Lower lobe of right lung (tissue), 2 donors: ENCODE data around the gene PRKAR1B. TPM values are rescaled to one million over a fixed set of nuclear protein-coding genes. Genes with fewer than 3 reads are reported as not detected.

Experiments used
- ATAC-seq, 2 donors: fragments of 200-7000 bp; cut with Tn5 transposase; one replicate each; pipeline ENCODE4 v1.9.1; 2020 to 2022; ENCODE audit warnings: mild to moderate bottlenecking in 2 of 2, moderate library complexity in 2 of 2
- DNase-seq: peaks from one replicate; pipeline ENCODE4 v3.0.0-alpha.2; 2020
- H3K27ac ChIP-seq: fragments of 200-600 bp; one replicate; pipeline ENCODE4 v1.8.0; 2022
- H3K27me3 ChIP-seq: fragments of 200-600 bp; one replicate; pipeline ENCODE4 v1.8.0; 2022; ENCODE audit warnings: low read depth
- H3K36me3 ChIP-seq: fragments of 200-600 bp; one replicate; pipeline ENCODE4 v1.8.0; 2022; ENCODE audit warnings: mild to moderate bottlenecking
- H3K4me1 ChIP-seq: fragments of 200-600 bp; one replicate; pipeline ENCODE4 v1.8.0; 2022
- H3K4me3 ChIP-seq: fragments of 200-600 bp; one replicate; pipeline ENCODE4 v1.8.0; 2022; ENCODE audit warnings: mild to moderate bottlenecking
- H3K9me3 ChIP-seq: fragments of 200-600 bp; one replicate; pipeline ENCODE4 v1.8.0; 2022
- intact Hi-C: fragments of 100-400 bp; cut with DNase I; formaldehyde crosslinking; loops from one replicate; pipeline ENCODE4 v1.11.0; 2022
- total RNA-seq: library from RNA; stranded (reverse); fragmentation: NEBNext Ultra II Directional; extraction: Animal tissue kit (Norgen Biotek cat#: 25700); gene quantifications from one replicate; pipeline ENCODE4 v1.2.1, GENCODE V29; 2021
- TF ChIP-seq, protein P1 (sequence below): fragments of 200-600 bp; IDR thresholded peaks from one replicate; pipeline ENCODE4 v1.8.0; 2022; ENCODE audit warnings: antibody characterized with exemption, mild to moderate bottlenecking
- donor health status: DM: no; HTN: yes; CAD: no; lungs with severe emphysema.

The PRKAR1B gene
- total RNA-seq, 1 donor from 2014 or later, result 16.8 TPM

DNA sequence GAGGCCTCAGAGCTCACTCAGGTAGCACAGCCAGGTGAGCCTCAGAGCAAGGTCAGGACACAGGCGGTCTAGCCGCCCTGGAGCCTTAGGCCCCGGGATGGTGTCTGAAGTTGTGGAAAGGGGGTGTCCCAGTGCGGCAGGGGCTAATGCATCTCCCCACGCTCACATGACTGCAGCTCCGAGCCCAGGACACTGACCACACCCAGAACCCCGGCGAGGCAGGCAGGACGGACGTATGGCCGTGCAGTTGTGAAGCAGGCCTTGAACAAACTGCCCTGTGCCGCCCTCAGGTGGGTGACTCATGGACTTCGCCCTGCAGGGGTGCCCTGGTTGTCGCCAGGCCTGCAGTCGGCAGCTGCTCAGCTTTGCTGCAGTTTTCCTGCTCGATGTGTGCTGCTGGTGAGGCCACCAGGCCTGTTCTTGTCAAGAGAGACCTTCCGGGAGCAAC, 5.0 kb upstream of the PRKAR1B start:
- peaks cover 12% of the 10 kb centered on the region for H3K4me1 ChIP-seq
- no peak overlapping the region for H3K27ac ChIP-seq
- peak; percentile 62 for DNase-seq
- intact Hi-C loops, result no loop called here
- TF ChIP-seq, protein P1, sequence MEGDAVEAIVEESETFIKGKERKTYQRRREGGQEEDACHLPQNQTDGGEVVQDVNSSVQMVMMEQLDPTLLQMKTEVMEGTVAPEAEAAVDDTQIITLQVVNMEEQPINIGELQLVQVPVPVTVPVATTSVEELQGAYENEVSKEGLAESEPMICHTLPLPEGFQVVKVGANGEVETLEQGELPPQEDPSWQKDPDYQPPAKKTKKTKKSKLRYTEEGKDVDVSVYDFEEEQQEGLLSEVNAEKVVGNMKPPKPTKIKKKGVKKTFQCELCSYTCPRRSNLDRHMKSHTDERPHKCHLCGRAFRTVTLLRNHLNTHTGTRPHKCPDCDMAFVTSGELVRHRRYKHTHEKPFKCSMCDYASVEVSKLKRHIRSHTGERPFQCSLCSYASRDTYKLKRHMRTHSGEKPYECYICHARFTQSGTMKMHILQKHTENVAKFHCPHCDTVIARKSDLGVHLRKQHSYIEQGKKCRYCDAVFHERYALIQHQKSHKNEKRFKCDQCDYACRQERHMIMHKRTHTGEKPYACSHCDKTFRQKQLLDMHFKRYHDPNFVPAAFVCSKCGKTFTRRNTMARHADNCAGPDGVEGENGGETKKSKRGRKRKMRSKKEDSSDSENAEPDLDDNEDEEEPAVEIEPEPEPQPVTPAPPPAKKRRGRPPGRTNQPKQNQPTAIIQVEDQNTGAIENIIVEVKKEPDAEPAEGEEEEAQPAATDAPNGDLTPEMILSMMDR, result peak; percentile 38
- H3K4me3 ChIP-seq, result no peak overlapping the region
- H3K9me3 ChIP-seq, result peaks cover 12% of the 10 kb centered on the region
- no peaks in the 10 kb centered on the region for H3K27me3 ChIP-seq
- peak; percentile 50 to 81 for ATAC-seq
- H3K36me3 ChIP-seq, result peaks cover 34% of the 10 kb centered on the region

DNA sequence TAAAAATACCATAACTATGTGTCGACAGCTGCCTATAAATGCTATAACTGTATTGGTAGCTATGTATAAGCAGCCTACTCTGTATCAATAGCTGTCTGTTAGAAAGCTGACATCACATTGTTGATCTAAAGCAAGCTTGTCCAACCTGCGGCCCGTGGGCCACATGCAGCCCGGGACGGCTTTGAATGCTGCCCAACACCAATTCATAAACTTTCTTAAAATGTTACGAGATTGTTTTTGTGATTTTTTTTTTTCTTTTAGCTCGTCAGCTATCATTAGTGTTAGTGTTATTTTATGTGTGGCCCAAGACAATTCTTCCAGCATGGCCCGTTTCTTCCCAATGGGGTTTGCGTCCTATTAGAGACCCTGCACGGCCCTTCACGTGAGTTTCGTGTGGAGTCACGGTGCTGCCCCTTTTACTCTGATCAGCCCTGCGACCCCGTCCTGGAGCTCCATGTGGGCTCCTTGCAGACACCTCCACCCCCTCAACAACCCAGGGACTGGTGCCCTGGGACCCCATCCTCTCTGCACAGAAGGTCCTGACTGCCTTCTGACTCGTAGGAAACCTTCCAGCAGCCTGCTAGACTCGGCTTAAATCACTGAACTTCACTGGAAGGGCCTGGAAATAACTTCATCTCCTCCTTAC, 4.5 kb upstream of the PRKAR1B start:
- intact Hi-C loops, result no loop called here
- no peak overlapping the region for H3K27ac ChIP-seq

DNA sequence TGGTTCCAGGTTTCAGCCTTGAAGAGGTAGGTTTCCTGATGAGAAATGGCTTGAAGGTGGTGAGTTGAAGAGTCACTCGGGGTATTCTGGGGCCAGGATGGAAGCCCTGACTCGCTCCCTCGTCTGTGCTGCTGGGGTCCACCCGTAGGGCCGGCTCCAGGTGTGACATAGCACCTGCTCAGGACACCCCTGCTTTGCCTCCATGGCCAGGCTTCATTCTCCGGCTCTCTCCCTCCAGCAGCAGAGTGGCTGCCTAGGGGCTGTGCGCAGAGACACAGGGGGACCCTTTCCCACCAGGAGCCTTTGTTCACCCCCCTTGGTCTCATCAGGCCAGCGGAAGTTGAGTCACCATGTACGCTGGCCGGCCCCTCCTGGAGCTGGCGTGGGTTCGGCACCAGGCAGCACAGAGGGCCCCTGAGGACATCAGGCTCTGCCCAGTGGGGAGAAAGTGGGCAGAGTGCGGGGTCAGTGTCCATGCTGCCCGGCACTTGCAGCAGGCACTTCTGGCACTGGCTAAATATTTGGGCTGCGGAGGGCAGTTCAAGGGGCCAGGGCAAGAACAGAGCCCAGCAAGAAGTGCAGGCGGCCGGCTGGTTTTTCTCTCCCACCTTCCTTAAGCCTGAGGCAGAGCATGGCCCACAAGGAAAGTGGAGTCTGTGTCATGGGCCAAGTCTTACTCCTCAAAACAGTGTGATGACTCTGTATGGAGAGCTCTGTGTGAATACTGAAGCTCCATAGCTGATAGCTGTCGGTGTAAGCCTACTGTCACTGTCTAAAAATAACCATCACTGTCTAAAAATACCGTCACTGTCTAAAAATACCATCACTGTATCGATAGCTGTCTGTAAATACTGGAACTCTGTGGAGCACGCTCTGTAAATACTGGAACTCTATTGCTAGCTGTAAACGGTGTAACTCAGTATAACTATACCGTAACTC, 3.7 kb upstream of the PRKAR1B start:
- ATAC-seq, result no peak
- H3K36me3 ChIP-seq, result peaks cover 34% of the 10 kb centered on the region
- no peaks in the 10 kb centered on the region for H3K27me3 ChIP-seq
- no peak overlapping the region for H3K27ac ChIP-seq
- H3K9me3 ChIP-seq, result peaks cover 12% of the 10 kb centered on the region
- TF ChIP-seq, protein P1, result no peak
- no peak overlapping the region for H3K4me3 ChIP-seq
- peak; percentile 25 for DNase-seq
- peaks cover 19% of the 10 kb centered on the region for H3K4me1 ChIP-seq
- intact Hi-C loops, result no loop called here

More for the DNA sequence above, 4.5 kb upstream of the PRKAR1B start:
- H3K9me3 ChIP-seq, result peaks cover 12% of the 10 kb centered on the region
- no peaks in the 10 kb centered on the region for H3K27me3 ChIP-seq
- no peak for ATAC-seq
- TF ChIP-seq, protein P1, result no peak
- peaks cover 12% of the 10 kb centered on the region for H3K4me1 ChIP-seq
- peak; percentile 24 for DNase-seq
- H3K36me3 ChIP-seq, result peaks cover 34% of the 10 kb centered on the region
- H3K4me3 ChIP-seq, result no peak overlapping the region

DNA sequence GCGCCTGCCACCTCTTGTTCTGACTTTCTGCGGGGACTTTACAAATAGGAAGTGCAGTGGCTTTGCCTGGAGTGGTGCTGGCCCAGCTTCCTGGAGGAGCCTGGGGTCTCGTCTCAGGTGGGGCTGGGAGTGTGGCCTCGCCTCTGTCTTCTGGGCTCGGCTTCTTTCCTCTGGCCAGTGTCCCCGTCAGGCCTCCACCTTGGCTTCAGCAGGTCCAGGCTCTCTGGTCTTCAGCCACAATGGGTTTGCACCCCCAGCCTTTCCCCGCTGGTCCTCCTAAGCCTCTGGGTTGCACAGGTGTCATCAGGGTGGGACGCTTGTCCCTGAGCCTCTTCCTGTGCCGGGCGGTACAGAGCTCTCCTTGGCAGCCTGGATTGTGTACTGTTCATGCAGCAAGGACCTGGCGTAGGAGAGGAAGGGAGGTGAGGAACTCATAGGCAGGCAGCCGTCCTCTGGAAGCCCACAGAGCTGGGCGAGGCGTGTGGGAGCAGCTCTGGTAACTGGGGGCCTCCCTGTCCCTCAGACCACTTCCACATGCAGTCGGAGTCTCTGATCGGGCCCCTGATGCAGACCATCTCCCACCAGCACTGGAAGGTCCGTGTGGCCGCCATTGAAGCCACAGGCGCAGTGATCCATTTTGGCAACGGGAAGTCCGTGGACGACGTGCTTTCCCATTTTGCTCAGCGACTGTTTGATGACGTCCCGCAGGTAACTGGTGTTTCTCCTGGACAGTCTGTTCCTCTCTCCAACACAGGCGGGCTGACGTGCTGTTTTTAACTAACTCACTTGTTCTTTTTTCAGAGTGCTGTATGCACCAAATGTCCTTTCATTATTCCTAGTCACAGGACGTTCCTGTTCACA, 2.3 kb upstream of the PRKAR1B start:
- peak; percentile 33 for DNase-seq

More for the DNA sequence above, 2.3 kb upstream of the PRKAR1B start:
- Histone ChIP-seq H3K27me3 (no peaks in the 10 kb centered on the region), H3K9me3 (peaks cover 7% of the 10 kb centered on the region), H3K36me3 (peaks cover 34% of the 10 kb centered on the region), H3K4me1 (peaks cover 21% of the 10 kb centered on the region), H3K4me3 (no peak overlapping the region), H3K27ac (no peak overlapping the region)
- no peak for ATAC-seq
- TF ChIP-seq, protein P1, result no peak
- intact Hi-C loops, result no loop called here
